PC-9 (cell line): ENCODE data around the gene HBQ1. TPM values are rescaled to one million over a fixed set of nuclear protein-coding genes. Genes with fewer than 3 reads are reported as not detected.
"Not testable (repeated sequence)": the region's sequence is repeated elsewhere in the genome, so short reads cannot be mapped to it uniquely, and the experiment has no call there.

Source experiments
- BruUV-seq: library from RNA; stranded (reverse); fragments of 400-500 nt; replicated peaks from 2 replicates; lab custom pipeline; 2021; lab: Mats Ljungman, UMichigan
- CTCF ChIA-PET: fragments of 300-600 bp; sonication (Branson Sonifier 250); formaldehyde crosslinking; loops from one replicate; lab custom pipeline; 2022; ENCODE audit warnings: antibody characterized with exemption; lab: Charles Lee
- POLR2A ChIA-PET: fragments of 300-600 bp; sonication (Branson Sonifier 250); formaldehyde crosslinking; loops from one replicate; lab custom pipeline; 2022; ENCODE audit warnings: antibody characterized with exemption; ENCODE audit not compliant: unreplicated experiment; lab: Charles Lee
- DNase-seq, 2 experiments: peaks; one replicate each; pipeline versions ENCODE4 v3.0.0 to v3.0.0-alpha.2; 2015 to 2022; ENCODE audit warnings: mixed read lengths in 1 of 2
- H2AFZ ChIP-seq: fragments of 200-600 bp; sonication (generic); 2 replicates; pipeline ENCODE4 v1.8.1; 2017; ENCODE audit warnings: antibody characterized with exemption
- H3F3A ChIP-seq: fragments of 200-600 bp; sonication (generic); 2 replicates; pipeline ENCODE4 v1.8.1; 2017; ENCODE audit warnings: antibody characterized with exemption, mild to moderate bottlenecking, low read depth; ENCODE audit not compliant: insufficient read depth
- H3K27ac ChIP-seq: fragments of 200-600 bp; sonication (generic); 2 replicates; pipeline ENCODE4 v1.6.1; 2016; ENCODE audit warnings: mixed run types
- H3K27me3 ChIP-seq: fragments of 200-600 bp; sonication (generic); 2 replicates; pipeline ENCODE4 v1.6.1; 2016; ENCODE audit warnings: low read depth, mixed run types; ENCODE audit not compliant: insufficient read depth
- H3K36me3 ChIP-seq: fragments of 200-600 bp; sonication (generic); 2 replicates; pipeline ENCODE4 v1.6.1; 2016; ENCODE audit warnings: low read depth, mixed run types
- H3K4me1 ChIP-seq: fragments of 200-600 bp; sonication (generic); replicated peaks from 2 replicates; pipeline ENCODE4 v1.6.1; 2016; ENCODE audit warnings: mixed run types; ENCODE audit not compliant: insufficient read depth
- H3K4me2 ChIP-seq: fragments of 200-600 bp; sonication (generic); 2 replicates; pipeline ENCODE4 v1.6.1; 2017; ENCODE audit warnings: mixed run types
- H3K4me3 ChIP-seq: fragments of 200-600 bp; sonication (generic); 2 replicates; pipeline ENCODE4 v1.6.1; 2016; ENCODE audit warnings: mixed run types
- H3K79me2 ChIP-seq: fragments of 200-600 bp; sonication (generic); 2 replicates; pipeline ENCODE4 v1.6.1; 2017; ENCODE audit warnings: low read depth, mixed run types
- H3K9me2 ChIP-seq: fragments of 200-600 bp; sonication (generic); 2 replicates; pipeline ENCODE4 v1.8.1; 2017; ENCODE audit warnings: mild to moderate bottlenecking; ENCODE audit not compliant: insufficient read depth
- H3K9me3 ChIP-seq: fragments of 200-600 bp; sonication (generic); 2 replicates; pipeline ENCODE4 v1.8.1; 2016; ENCODE audit warnings: low read depth; ENCODE audit not compliant: insufficient read depth
- H4K20me1 ChIP-seq: fragments of 200-600 bp; sonication (generic); 2 replicates; pipeline ENCODE4 v1.8.1; 2017; ENCODE audit not compliant: insufficient read depth
- CTCF ChIP-seq: fragments of 200-600 bp; sonication (generic); conservative IDR thresholded peaks from 2 replicates; pipeline ENCODE4 v1.6.1; 2017; ENCODE audit warnings: mixed run types, antibody characterized with exemption, mild to moderate bottlenecking, moderate library complexity
- EZH2 ChIP-seq: fragments of 200-600 bp; sonication (generic); IDR thresholded peaks from 2 replicates; pipeline ENCODE4 v1.8.0; 2017; ENCODE audit warnings: antibody characterized with exemption, low read depth
- intact Hi-C: fragments of 100-400 bp; cut with micrococcal nuclease; formaldehyde crosslinking; loops from one replicate; pipeline ENCODE4 v1.10.0; 2022; ENCODE audit not compliant: unreplicated experiment
- total RNA-seq: library from RNA; stranded (reverse); gene quantifications from 2 replicates; pipeline ENCODE4 v1.2.3, GENCODE V29; 2021

HBQ1 gene
- total RNA-seq, 1 experiment from 2014 or later, result not detected

- H2AFZ ChIP-seq, BruUV-seq, CTCF ChIA-PET, POLR2A ChIA-PET, H3K4me1 ChIP-seq, H3K27ac ChIP-seq, H3K9me3 ChIP-seq, H3K4me2 ChIP-seq, H3K4me3 ChIP-seq, H3K27me3 ChIP-seq, H3F3A ChIP-seq, intact Hi-C loops, DNase-seq, H3K9me2 ChIP-seq: not testable (repeated sequence)
- H4K20me1 ChIP-seq, result peaks cover 60% of the 10 kb centered on the region
- 0 out of 2 replicates have a peak, but pooled peaks cover 22% of the 10 kb centered on the region for H3K79me2 ChIP-seq
- H3K36me3 ChIP-seq, result peaks cover 20% of the 10 kb centered on the region; the same call in 1 of the 2 replicates
Observed at GRCh38 chr16:211631-212180, 31.4 kb downstream of the HBQ1 start.

- TF ChIP-seq CTCF, result no peak
- no peak for TF ChIP-seq EZH2
- BruUV-seq, result no TSS peak
- Histone ChIP-seq H3K9me3 (no peaks in the 10 kb centered on the region), H3K27me3 (no peaks in the 10 kb centered on the region), H3K4me1 (no peaks in the 10 kb centered on the region), H3K9me2 (no peaks in the 10 kb centered on the region), H3K27ac (no peak overlapping the region), H3F3A (peaks cover 10% of the 10 kb centered on the region), H3K4me2 (no peak overlapping the region), H3K79me2 (0 out of 2 replicates have a peak, but pooled peaks cover 23% of the 10 kb centered on the region), H3K4me3 (no peak overlapping the region), H4K20me1 (peaks cover 59% of the 10 kb centered on the region), H3K36me3 (peaks cover 20% of the 10 kb centered on the region; the same call in 1 of the 2 replicates), H2AFZ (no peak overlapping the region)
- POLR2A ChIA-PET, result interaction anchor here (0.6 kb wide), 1 partner anchor 8 kb away, joined by 3 read pairs; no protein-coding TSS in a partner anchor
- DNase-seq, result no peak
- CTCF ChIA-PET, result interaction anchor here (0.6 kb wide), 1 partner anchor 116 kb away, joined by 8 read pairs; no protein-coding TSS in a partner anchor
- intact Hi-C loops, result no loop called here
Observed at GRCh38 chr16:212999-213398, 32.7 kb downstream of the HBQ1 start.

GRCh38 chr16:220021-220420 lies 39.8 kb downstream of the HBQ1 start:
- Histone ChIP-seq H3K9me2 (no peaks in the 10 kb centered on the region), H3K9me3 (no peaks in the 10 kb centered on the region), H3K79me2 (peaks cover 48% of the 10 kb centered on the region), H3K36me3 (peaks cover 28% of the 10 kb centered on the region), H3K27me3 (no peaks in the 10 kb centered on the region), H3F3A (peaks cover 12% of the 10 kb centered on the region; the same call in 1 of the 2 replicates), H2AFZ (no peak overlapping the region), H4K20me1 (peaks cover 34% of the 10 kb centered on the region), H3K4me1 (no peaks in the 10 kb centered on the region), H3K4me3 (no peak overlapping the region), H3K27ac (no peak overlapping the region), H3K4me2 (no peak overlapping the region)
- DNase-seq, result no peak
- intact Hi-C loops, result no loop called here
- POLR2A ChIA-PET, result no interaction called here
- no TSS peak for BruUV-seq
- CTCF ChIA-PET, result no interaction called here
- TF ChIP-seq CTCF, result no peak
